MM.1S (cell line): ENCODE data around the gene CDYL.

Experiments used
- DNase-seq: peaks from one replicate; pipeline ENCODE4 v3.0.0-alpha.2; 2015
- H2AFZ ChIP-seq: fragments of 300-600 bp; sonication (generic); 2 replicates; pipeline ENCODE4 v1.6.0; 2016; ENCODE audit warnings: antibody characterized with exemption, low read length
- H3F3A ChIP-seq: fragments of 300-600 bp; sonication (generic); 2 replicates; pipeline ENCODE4 v1.6.1; 2016; ENCODE audit warnings: mild to moderate bottlenecking, antibody characterized with exemption, low read length, moderate library complexity, mixed read lengths; ENCODE audit not compliant: insufficient read depth
- H3K27ac ChIP-seq: fragments of 300-600 bp; sonication (generic); 2 replicates; pipeline ENCODE4 v1.5.1; 2016; ENCODE audit warnings: mild to moderate bottlenecking, low read length
- H3K27me3 ChIP-seq: fragments of 300-600 bp; sonication (generic); replicated peaks from 2 replicates; pipeline ENCODE4 v1.6.0; 2016; ENCODE audit warnings: low read length; ENCODE audit not compliant: insufficient read depth
- H3K36me3 ChIP-seq: fragments of 300-600 bp; sonication (generic); replicated peaks from 2 replicates; pipeline ENCODE4 v1.6.1; 2016; ENCODE audit warnings: mild to moderate bottlenecking, low read length, mixed read lengths; ENCODE audit not compliant: insufficient read depth
- H3K4me1 ChIP-seq: fragments of 300-600 bp; sonication (generic); 2 replicates; pipeline ENCODE4 v1.6.1; 2016; ENCODE audit warnings: low read length, mixed read lengths
- H3K4me2 ChIP-seq: fragments of 300-600 bp; sonication (generic); 2 replicates; pipeline ENCODE4 v1.6.0; 2016; ENCODE audit warnings: low read depth, low read length
- H3K4me3 ChIP-seq: fragments of 300-600 bp; sonication (generic); 2 replicates; pipeline ENCODE4 v1.5.1; 2016; ENCODE audit warnings: low read length, mixed read lengths
- H3K79me2 ChIP-seq: fragments of 300-600 bp; sonication (generic); 2 replicates; pipeline ENCODE4 v1.6.1; 2016; ENCODE audit warnings: mixed run types, low read length, mixed read lengths
- H3K9ac ChIP-seq: fragments of 300-600 bp; sonication (generic); 2 replicates; pipeline ENCODE4 v1.6.1; 2016; ENCODE audit warnings: low read length, mixed read lengths
- H3K9me2 ChIP-seq: fragments of 300-600 bp; sonication (generic); replicated peaks from 2 replicates; pipeline ENCODE4 v1.6.1; 2016; ENCODE audit warnings: mild to moderate bottlenecking, low read length, mixed read lengths; ENCODE audit not compliant: insufficient read depth
- H3K9me3 ChIP-seq: fragments of 300-600 bp; sonication (generic); replicated peaks from 2 replicates; pipeline ENCODE4 v1.6.1; 2016; ENCODE audit warnings: mild to moderate bottlenecking, low read length, mixed read lengths; ENCODE audit not compliant: insufficient read depth
- H4K20me1 ChIP-seq: fragments of 300-600 bp; sonication (generic); 2 replicates; pipeline ENCODE4 v1.6.1; 2016; ENCODE audit warnings: mild to moderate bottlenecking, low read length, moderate library complexity, mixed read lengths; ENCODE audit not compliant: insufficient read depth
- EZH2 ChIP-seq: fragments of 300-600 bp; sonication (generic); optimal IDR thresholded peaks from 2 replicates; pipeline ENCODE3; 2017; ENCODE audit warnings: low read depth, mild to moderate bottlenecking, antibody characterized with exemption, low read length, mixed read lengths
- EZH2phosphoT487 ChIP-seq: fragments of 300-600 bp; sonication (generic); IDR thresholded peaks from 2 replicates; pipeline ENCODE4 v1.6.1; 2018; ENCODE audit warnings: antibody characterized with exemption, low read length
- TF ChIP-seq, protein P1 (sequence below): fragments of 300-600 bp; sonication (generic); IDR thresholded peaks from 2 replicates; pipeline ENCODE4 v1.5.1; 2016; ENCODE audit warnings: antibody characterized with exemption, low read length, mixed read lengths

Gene CDYL

DNA sequence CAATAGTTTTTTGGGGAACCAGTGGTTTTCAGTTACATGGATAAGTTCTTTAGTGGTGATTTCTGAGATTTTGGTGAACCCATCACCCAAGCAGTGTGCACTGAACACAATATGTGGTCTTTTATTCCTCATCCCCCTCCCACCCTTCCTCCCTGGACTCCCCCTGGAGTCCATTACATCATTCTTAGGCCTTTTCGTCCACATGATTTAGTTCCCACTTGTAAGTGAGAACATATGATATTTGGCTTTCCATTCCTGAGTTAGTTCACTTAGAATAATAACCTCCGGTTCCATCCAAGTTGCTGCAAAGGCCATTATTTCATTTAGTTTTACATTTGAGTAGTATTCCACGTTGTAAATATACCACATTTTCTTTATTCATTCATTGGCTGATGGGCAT, 199.3 kb downstream of the CDYL start:
- Histone ChIP-seq H3K4me2 (no peak overlapping the region), H3K27me3 (no peaks in the 10 kb centered on the region), H3K79me2 (no peaks in the 10 kb centered on the region), H3K4me3 (no peak overlapping the region), H2AFZ (no peak overlapping the region), H3K9me3 (no peaks in the 10 kb centered on the region), H3F3A (no peaks in the 10 kb centered on the region), H3K4me1 (no peaks in the 10 kb centered on the region), H3K9ac (no peak overlapping the region), H3K27ac (no peak overlapping the region), H3K36me3 (no peaks in the 10 kb centered on the region), H3K9me2 (no peaks in the 10 kb centered on the region), H4K20me1 (no peaks in the 10 kb centered on the region)
- no peak for DNase-seq
- TF ChIP-seq EZH2phosphoT487 = no peak

DNA sequence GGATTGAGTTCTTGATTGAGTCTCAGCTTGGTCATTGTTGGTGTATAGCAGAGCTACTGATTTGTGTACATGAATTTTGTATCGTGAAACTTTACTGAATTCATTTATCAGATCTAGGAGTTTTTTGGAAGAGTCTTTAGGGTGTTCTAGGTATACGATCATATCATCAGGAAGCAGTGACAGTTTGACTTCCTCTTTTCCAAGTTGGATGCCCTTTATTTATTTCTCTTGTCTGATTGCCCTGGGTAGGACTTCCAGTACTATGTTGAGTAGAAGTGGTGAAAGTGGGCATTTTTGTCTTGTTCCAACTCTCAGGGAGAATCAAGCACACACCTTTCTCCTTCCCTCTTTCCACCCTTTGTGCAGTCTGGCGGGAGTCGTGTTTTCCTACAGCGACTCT, 201.3 kb downstream of the CDYL start:
- no peak overlapping the region for H3K9ac ChIP-seq
- no peak overlapping the region for H3K4me2 ChIP-seq
- H3K27me3 ChIP-seq = no peaks in the 10 kb centered on the region
- no peak overlapping the region for H3K4me3 ChIP-seq
- H3K9me2 ChIP-seq = no peaks in the 10 kb centered on the region
- H3K9me3 ChIP-seq = no peaks in the 10 kb centered on the region
- no peaks in the 10 kb centered on the region for H3K4me1 ChIP-seq
- H3F3A ChIP-seq = no peaks in the 10 kb centered on the region
- H2AFZ ChIP-seq = no peak overlapping the region
- H3K36me3 ChIP-seq = no peaks in the 10 kb centered on the region
- no peaks in the 10 kb centered on the region for H4K20me1 ChIP-seq
- no peak for TF ChIP-seq EZH2
- no peak for TF ChIP-seq EZH2phosphoT487
- TF ChIP-seq, protein P1, sequence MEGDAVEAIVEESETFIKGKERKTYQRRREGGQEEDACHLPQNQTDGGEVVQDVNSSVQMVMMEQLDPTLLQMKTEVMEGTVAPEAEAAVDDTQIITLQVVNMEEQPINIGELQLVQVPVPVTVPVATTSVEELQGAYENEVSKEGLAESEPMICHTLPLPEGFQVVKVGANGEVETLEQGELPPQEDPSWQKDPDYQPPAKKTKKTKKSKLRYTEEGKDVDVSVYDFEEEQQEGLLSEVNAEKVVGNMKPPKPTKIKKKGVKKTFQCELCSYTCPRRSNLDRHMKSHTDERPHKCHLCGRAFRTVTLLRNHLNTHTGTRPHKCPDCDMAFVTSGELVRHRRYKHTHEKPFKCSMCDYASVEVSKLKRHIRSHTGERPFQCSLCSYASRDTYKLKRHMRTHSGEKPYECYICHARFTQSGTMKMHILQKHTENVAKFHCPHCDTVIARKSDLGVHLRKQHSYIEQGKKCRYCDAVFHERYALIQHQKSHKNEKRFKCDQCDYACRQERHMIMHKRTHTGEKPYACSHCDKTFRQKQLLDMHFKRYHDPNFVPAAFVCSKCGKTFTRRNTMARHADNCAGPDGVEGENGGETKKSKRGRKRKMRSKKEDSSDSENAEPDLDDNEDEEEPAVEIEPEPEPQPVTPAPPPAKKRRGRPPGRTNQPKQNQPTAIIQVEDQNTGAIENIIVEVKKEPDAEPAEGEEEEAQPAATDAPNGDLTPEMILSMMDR = no peak
- DNase-seq = no peak
- H3K79me2 ChIP-seq = no peaks in the 10 kb centered on the region
- no peak overlapping the region for H3K27ac ChIP-seq

DNA sequence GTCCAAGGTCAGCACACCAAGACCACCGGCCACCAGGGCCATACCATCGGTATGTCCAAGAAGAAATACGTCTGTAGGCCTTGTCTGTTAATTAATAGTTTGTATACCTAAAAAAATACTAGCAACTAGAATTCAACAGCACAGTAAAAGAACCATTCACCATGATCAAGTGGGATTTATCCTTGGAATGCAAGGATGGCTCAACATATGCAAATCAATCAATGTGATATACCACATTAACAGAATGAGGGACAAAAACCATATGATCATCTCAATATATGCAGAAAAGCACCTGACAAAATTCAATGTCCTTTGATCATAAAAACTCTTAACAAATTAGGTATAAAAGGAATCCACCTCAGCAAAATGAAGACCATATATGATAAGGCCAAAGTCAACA, 203.2 kb downstream of the CDYL start:
- H3F3A ChIP-seq = no peaks in the 10 kb centered on the region
- no peaks in the 10 kb centered on the region for H3K27me3 ChIP-seq
- H3K4me1 ChIP-seq = no peaks in the 10 kb centered on the region
- H4K20me1 ChIP-seq = no peaks in the 10 kb centered on the region
- H3K4me2 ChIP-seq = no peak overlapping the region
- no peak overlapping the region for H2AFZ ChIP-seq
- H3K9ac ChIP-seq = no peak overlapping the region
- H3K36me3 ChIP-seq = no peaks in the 10 kb centered on the region
- H3K79me2 ChIP-seq = no peaks in the 10 kb centered on the region
- H3K4me3 ChIP-seq = no peak overlapping the region
- no peak for DNase-seq
- no peak overlapping the region for H3K27ac ChIP-seq
- H3K9me3 ChIP-seq = no peaks in the 10 kb centered on the region
- H3K9me2 ChIP-seq = no peaks in the 10 kb centered on the region
- TF ChIP-seq EZH2phosphoT487 = no peak
- TF ChIP-seq, protein P1 = no peak
- TF ChIP-seq EZH2 = no peak

DNA sequence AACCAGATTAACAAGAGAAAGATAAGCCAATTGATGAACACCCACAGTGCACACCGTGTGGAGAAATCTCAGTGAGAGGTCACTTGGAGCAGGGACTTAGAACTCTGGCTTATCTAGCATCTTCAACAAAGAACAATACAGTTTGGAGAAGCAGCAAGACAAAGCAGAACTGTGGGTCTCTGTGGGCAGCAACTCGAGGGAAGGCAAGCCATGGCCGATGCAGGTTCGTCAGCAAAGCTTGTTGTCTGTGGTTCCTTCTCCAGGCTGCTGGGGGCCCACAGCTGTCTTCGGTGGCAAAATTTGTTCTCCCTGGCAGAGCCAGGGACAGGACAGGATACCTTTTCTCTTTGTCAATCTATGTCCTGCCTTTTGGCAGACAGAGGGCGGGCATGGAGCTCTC, 205.6 kb downstream of the CDYL start:
- TF ChIP-seq EZH2phosphoT487 (no peak), EZH2 (no peak)
- TF ChIP-seq, protein P1 = no peak
- H3K4me2 ChIP-seq = no peak overlapping the region
- no peaks in the 10 kb centered on the region for H3F3A ChIP-seq

More for the DNA sequence above, 205.6 kb downstream of the CDYL start:
- Histone ChIP-seq H3K27me3 (no peaks in the 10 kb centered on the region), H3K79me2 (no peaks in the 10 kb centered on the region), H3K27ac (no peak overlapping the region), H3K4me3 (no peak overlapping the region), H2AFZ (no peak overlapping the region), H3K4me1 (no peaks in the 10 kb centered on the region), H3K9me3 (no peaks in the 10 kb centered on the region), H3K9ac (no peak overlapping the region), H4K20me1 (no peaks in the 10 kb centered on the region), H3K9me2 (no peaks in the 10 kb centered on the region), H3K36me3 (no peaks in the 10 kb centered on the region)
- no peak for DNase-seq
